H9 (cell line): ENCODE measurements around the gene NRN1L. TPM values are rescaled to one million over a fixed set of nuclear protein-coding genes. Genes with fewer than 3 reads are reported as not detected.

Experiments
- DNase-seq: peaks from one replicate; pipeline ENCODE4 v3.0.0-alpha.2; 2017
- H2AFZ ChIP-seq: one replicate; pipeline ENCODE4 v1.6.1; 2013; ENCODE audit warnings: mild to moderate bottlenecking, low read length, control low read depth, moderate library complexity
- H2AK5ac ChIP-seq: 2 replicates; pipeline ENCODE4 v1.6.1; 2013; ENCODE audit warnings: low read length, control low read depth, mixed read lengths; ENCODE audit not compliant: insufficient read length
- H2BK120ac ChIP-seq: one replicate; pipeline ENCODE4 v1.6.1; 2013; ENCODE audit warnings: low read depth, mild to moderate bottlenecking, low read length, control low read depth, inconsistent platforms; ENCODE audit not compliant: poor library complexity, severe bottlenecking
- H2BK12ac ChIP-seq: 2 replicates; pipeline ENCODE4 v1.6.1; 2013; ENCODE audit warnings: low read length, control low read depth, mixed read lengths, low read depth; ENCODE audit not compliant: insufficient read length
- H2BK15ac ChIP-seq: 2 replicates; pipeline ENCODE4 v1.6.1; 2013; ENCODE audit warnings: low read depth, low read length, control low read depth
- H2BK20ac ChIP-seq: one replicate; pipeline ENCODE4 v1.6.1; 2013; ENCODE audit warnings: low read depth, mild to moderate bottlenecking, low read length, control low read depth, inconsistent platforms; ENCODE audit not compliant: poor library complexity, severe bottlenecking
- H2BK5ac ChIP-seq: 2 replicates; pipeline ENCODE4 v1.6.1; 2013; ENCODE audit warnings: low read length, control low read depth, mixed read lengths; ENCODE audit not compliant: insufficient read length
- H3K14ac ChIP-seq: 2 replicates; pipeline ENCODE4 v1.6.1; 2013; ENCODE audit warnings: low read length, control low read depth; ENCODE audit not compliant: insufficient read depth
- H3K18ac ChIP-seq: 2 replicates; pipeline ENCODE4 v1.6.1; 2013; ENCODE audit warnings: low read depth, mild to moderate bottlenecking, mixed read lengths, low read length, control low read depth; ENCODE audit not compliant: insufficient read length
- H3K23ac ChIP-seq: 2 replicates; pipeline ENCODE4 v1.6.1; 2013; ENCODE audit warnings: low read length, control low read depth, mixed read lengths, low read depth; ENCODE audit not compliant: insufficient read length
- H3K23me2 ChIP-seq: 2 replicates; pipeline ENCODE4 v1.6.1; 2013; ENCODE audit warnings: low read depth, mild to moderate bottlenecking, mixed read lengths, low read length, control low read depth; ENCODE audit not compliant: insufficient read length, poor library complexity, severe bottlenecking
- H3K27ac ChIP-seq: 2 replicates; pipeline ENCODE4 v1.5.1; 2013; ENCODE audit warnings: low read length, control low read depth, mixed read lengths, low read depth; ENCODE audit not compliant: insufficient read length
- H3K27me3 ChIP-seq: 2 replicates; pipeline ENCODE4 v1.6.1; 2013; ENCODE audit warnings: low read length, control low read depth, inconsistent platforms; ENCODE audit not compliant: insufficient read depth
- H3K4ac ChIP-seq: 2 replicates; pipeline ENCODE4 v1.6.1; 2013; ENCODE audit warnings: low read depth, mild to moderate bottlenecking, control low read depth, inconsistent platforms, low read length, moderate library complexity
- H3K4me1 ChIP-seq: 2 replicates; pipeline ENCODE4 v1.6.1; 2013; ENCODE audit warnings: low read length, control low read depth, inconsistent platforms; ENCODE audit not compliant: insufficient read depth
- H3K4me2 ChIP-seq: 2 replicates; pipeline ENCODE4 v1.6.1; 2013; ENCODE audit warnings: low read length, control low read depth, mixed read lengths; ENCODE audit not compliant: insufficient read length, insufficient read depth
- H3K56ac ChIP-seq: 2 replicates; pipeline ENCODE4 v1.6.1; 2013; ENCODE audit warnings: low read depth, mild to moderate bottlenecking, mixed read lengths, low read length, control low read depth; ENCODE audit not compliant: insufficient read length
- H3K79me1 ChIP-seq: 2 replicates; pipeline ENCODE4 v1.6.1; 2013; ENCODE audit warnings: low read depth, mild to moderate bottlenecking, moderate library complexity, low read length, control low read depth, inconsistent platforms; ENCODE audit not compliant: insufficient read depth, poor library complexity, severe bottlenecking
- H3K79me2 ChIP-seq: 2 replicates; pipeline ENCODE4 v1.6.1; 2013; ENCODE audit warnings: low read length, control low read depth, inconsistent platforms; ENCODE audit not compliant: insufficient read depth
- H3K9ac ChIP-seq: 2 replicates; pipeline ENCODE4 v1.6.1; 2013; ENCODE audit warnings: low read length, control low read depth, mixed read lengths; ENCODE audit not compliant: insufficient read length; ENCODE audit errors: extremely low read depth
- H3K9me3 ChIP-seq: one replicate; pipeline ENCODE4 v1.6.1; 2013; ENCODE audit warnings: low read depth, low read length, inconsistent platforms; ENCODE audit not compliant: control insufficient read depth
- H3T11ph ChIP-seq: one replicate; pipeline ENCODE4 v1.6.1; 2013; ENCODE audit warnings: mild to moderate bottlenecking, low read length, control low read depth, inconsistent platforms
- H4K20me1 ChIP-seq: one replicate; pipeline ENCODE4 v1.6.1; 2013; ENCODE audit not compliant: control insufficient read depth, insufficient read length, insufficient read depth
- H4K5ac ChIP-seq: 2 replicates; pipeline ENCODE4 v1.6.1; 2013; ENCODE audit warnings: low read depth, mild to moderate bottlenecking, mixed read lengths, low read length, control low read depth; ENCODE audit not compliant: insufficient read length
- H4K8ac ChIP-seq: replicated peaks from 2 replicates; pipeline ENCODE4 v1.6.1; 2013; ENCODE audit warnings: low read length, control low read depth, mixed read lengths, low read depth; ENCODE audit not compliant: insufficient read length
- H4K91ac ChIP-seq: 2 replicates; pipeline ENCODE4 v1.6.1; 2013; ENCODE audit warnings: low read depth, mild to moderate bottlenecking, moderate library complexity, mixed read lengths, low read length, control low read depth; ENCODE audit not compliant: insufficient read length
- H3K27ac Mint-ChIP-seq, 3 experiments: 2 replicates in 2 of 3; 3 replicates in 1 of 3; pipeline ENCODE4 v1.8.0; 2020 to 2021; ENCODE audit warnings: mixed read lengths in 3 of 3, mild to moderate bottlenecking in 1 of 3, moderate library complexity in 1 of 3
- H3K27me3 Mint-ChIP-seq: 2 replicates; pipeline ENCODE4 v1.8.0; 2021; ENCODE audit warnings: low read depth, mild to moderate bottlenecking, moderate library complexity, mixed read lengths
- H3K36me3 Mint-ChIP-seq, 3 experiments: 2 replicates in 2 of 3; 3 replicates in 1 of 3; pipeline ENCODE4 v1.8.0; 2020 to 2021; ENCODE audit warnings: low read depth in 3 of 3, mixed read lengths in 3 of 3; ENCODE audit not compliant: insufficient read depth in 1 of 3
- H3K4me1 Mint-ChIP-seq, 2 experiments: 2 replicates each; pipeline ENCODE4 v1.8.0; 2020; ENCODE audit warnings: mixed read lengths in 2 of 2
- H3K4me3 Mint-ChIP-seq, 2 experiments: 2 replicates in 1 of 2; 3 replicates in 1 of 2; pipeline ENCODE4 v1.8.0; 2020 to 2021; ENCODE audit warnings: mild to moderate bottlenecking in 2 of 2, mixed read lengths in 2 of 2, moderate library complexity in 1 of 2
- H3K9me3 Mint-ChIP-seq, 2 experiments: 2 replicates in 1 of 2; 3 replicates in 1 of 2; pipeline ENCODE4 v1.8.0; 2020; ENCODE audit warnings: mild to moderate bottlenecking in 2 of 2, mixed read lengths in 2 of 2, moderate library complexity in 1 of 2
- WGBS: extraction: QIAGEN DNeasy Blood & Tissue Kit; methylation state at CpG from one replicate; pipeline ENCODE4 v1.1.7; 2013; ENCODE audit warnings: missing lambda C conversion rate, low lambda C conversion rate, mixed read lengths; ENCODE audit not compliant: insufficient read length; ENCODE audit errors: extremely low coverage; 5-methylcytosine and 5-hydroxymethylcytosine counted together
- total RNA-seq: library from RNA; stranded (reverse); gene quantifications from 2 replicates; pipeline ENCODE4 v1.2.1, GENCODE V29; 2021
- TF ChIP-seq, protein P1 (sequence below): fragments of 200-600 bp; sonication (generic); conservative IDR thresholded peaks from 3 replicates; pipeline ENCODE4 v1.8.0; 2021; ENCODE audit warnings: antibody characterized with exemption, mild to moderate bottlenecking

The NRN1L gene
- total RNA-seq, 1 experiment from 2014 or later: 2.0 TPM

DNA sequence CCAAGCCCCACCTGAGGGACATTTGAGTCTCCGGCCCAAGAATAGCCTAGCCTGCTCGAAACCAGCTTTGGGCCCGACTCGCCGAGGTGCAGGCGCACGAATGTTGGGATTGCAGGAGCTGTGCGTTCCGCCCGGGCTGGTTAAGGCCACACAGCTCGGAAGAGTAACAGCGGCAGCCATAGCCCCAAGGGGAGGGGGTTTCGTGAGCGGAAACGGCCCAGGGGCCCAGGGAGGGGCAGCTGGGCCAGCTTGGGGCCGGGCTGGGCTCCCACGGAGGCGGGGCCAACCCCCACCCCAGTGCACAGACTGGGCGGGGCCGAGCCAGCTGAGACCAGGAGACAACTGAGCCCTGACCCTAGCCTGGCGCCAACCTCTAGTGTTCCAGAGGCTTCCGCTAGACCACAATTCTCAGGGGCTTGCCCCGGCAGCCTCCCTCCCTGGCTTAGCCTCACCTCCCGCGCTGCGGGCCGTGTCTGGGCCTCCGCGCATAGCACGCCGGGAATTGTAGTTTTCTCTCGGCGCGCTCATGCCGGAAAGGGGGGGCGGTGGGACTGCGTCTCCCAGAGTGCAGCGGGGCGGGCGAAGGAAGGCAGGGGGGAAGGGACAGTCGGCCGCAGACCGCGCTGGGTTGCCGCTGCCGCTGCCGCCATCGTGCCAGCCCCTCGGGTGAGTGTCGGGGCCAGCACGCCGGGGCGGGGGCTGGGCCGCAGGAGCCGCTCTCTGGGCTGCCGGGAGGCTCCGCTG, 38.2 kb upstream of the NRN1L start, which contains the start of gene NUTF2:
TSS of gene NUTF2 (plus strand) at position 614 of the 744 bp plus-strand sequence. CDS start 18,198 bp downstream, outside the sequence.
- no peaks in the 10 kb centered on the region for H4K20me1 ChIP-seq
- H3K27ac ChIP-seq: peak within 1 kb of the TSS; percentile 61
- DNase-seq: peak; percentile 99
- no peak within 1 kb of the TSS for H3K23ac ChIP-seq
- H3K4me2 ChIP-seq: peak within 1 kb of the TSS; percentile 82
- no peak within 1 kb of the TSS for H4K5ac ChIP-seq
- peak within 1 kb of the TSS; percentile 94 to 98 for H3K4me3 Mint-ChIP-seq
- no peak within 1 kb of the TSS for H3K56ac ChIP-seq
- H3K27me3 Mint-ChIP-seq: no peaks in the 10 kb centered on the region
- H2BK120ac ChIP-seq: no peak within 1 kb of the TSS
- H2AFZ ChIP-seq: no peak within 1 kb of the TSS
- no peak within 1 kb of the TSS for H2BK12ac ChIP-seq
- H2BK15ac ChIP-seq: no peak within 1 kb of the TSS
- H2BK20ac ChIP-seq: no peak within 1 kb of the TSS
- peaks cover 11 to 25% (median 16%) of the 10 kb centered on the region in 3 experiments for H3K36me3 Mint-ChIP-seq
- peaks cover 20% of the 10 kb centered on the region; the same call in 1 of the 2 replicates for H3K79me2 ChIP-seq
- H3K4me1 ChIP-seq: peaks cover 10% of the 10 kb centered on the region; the same call in 1 of the 2 replicates
- H3K14ac ChIP-seq: peak within 1 kb of the TSS; percentile 81
- TF ChIP-seq, protein P1, sequence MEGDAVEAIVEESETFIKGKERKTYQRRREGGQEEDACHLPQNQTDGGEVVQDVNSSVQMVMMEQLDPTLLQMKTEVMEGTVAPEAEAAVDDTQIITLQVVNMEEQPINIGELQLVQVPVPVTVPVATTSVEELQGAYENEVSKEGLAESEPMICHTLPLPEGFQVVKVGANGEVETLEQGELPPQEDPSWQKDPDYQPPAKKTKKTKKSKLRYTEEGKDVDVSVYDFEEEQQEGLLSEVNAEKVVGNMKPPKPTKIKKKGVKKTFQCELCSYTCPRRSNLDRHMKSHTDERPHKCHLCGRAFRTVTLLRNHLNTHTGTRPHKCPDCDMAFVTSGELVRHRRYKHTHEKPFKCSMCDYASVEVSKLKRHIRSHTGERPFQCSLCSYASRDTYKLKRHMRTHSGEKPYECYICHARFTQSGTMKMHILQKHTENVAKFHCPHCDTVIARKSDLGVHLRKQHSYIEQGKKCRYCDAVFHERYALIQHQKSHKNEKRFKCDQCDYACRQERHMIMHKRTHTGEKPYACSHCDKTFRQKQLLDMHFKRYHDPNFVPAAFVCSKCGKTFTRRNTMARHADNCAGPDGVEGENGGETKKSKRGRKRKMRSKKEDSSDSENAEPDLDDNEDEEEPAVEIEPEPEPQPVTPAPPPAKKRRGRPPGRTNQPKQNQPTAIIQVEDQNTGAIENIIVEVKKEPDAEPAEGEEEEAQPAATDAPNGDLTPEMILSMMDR: no peak
- no peaks in the 10 kb centered on the region for H3K27me3 ChIP-seq
- whole genome bisulfite sequencing: no CpG with 5 or more reads among the region's 57 CpGs
- H3K9me3 ChIP-seq: no peaks in the 10 kb centered on the region
- peaks cover 41 to 46% of the 10 kb centered on the region in 2 experiments for H3K4me1 Mint-ChIP-seq
- no peaks in the 10 kb centered on the region for H3K79me1 ChIP-seq
- peaks cover 14% of the 10 kb centered on the region for H3K23me2 ChIP-seq
- H3K9me3 Mint-ChIP-seq: peaks cover 0 to 2% of the 10 kb centered on the region in 2 experiments; a peak in 1 of 5 replicates
- H2BK5ac ChIP-seq: no peak within 1 kb of the TSS
- H4K8ac ChIP-seq: no peak within 1 kb of the TSS
- peak within 1 kb of the TSS; percentile 80 for H3K9ac ChIP-seq
- H3K18ac ChIP-seq: peak within 1 kb of the TSS; percentile 55
- H3K4ac ChIP-seq: no peak within 1 kb of the TSS
- H3T11ph ChIP-seq: no peak within 1 kb of the TSS
- no peak within 1 kb of the TSS for H4K91ac ChIP-seq
- no peak within 1 kb of the TSS for H2AK5ac ChIP-seq
- H3K27ac Mint-ChIP-seq: peak within 1 kb of the TSS; percentile 95 to 98 (median 96)
